HAP-1 (cell line): ENCODE measurements around the gene SMAGP.
"Not testable (repeated sequence)": the region's sequence is repeated elsewhere in the genome, so short reads cannot be mapped to it uniquely, and the experiment has no call there.

Experiments used
- DNase-seq, 2 experiments: peaks; one replicate each; pipeline ENCODE4 v3.0.0-alpha.2; 2016 to 2020; ENCODE audit warnings: low spot score in 2 of 2
- H3K27me3 ChIP-seq: fragments of 250-450 bp; sonication (Bioruptor Pico); 2 replicates; pipeline ENCODE4 v1.5.1; 2020; ENCODE audit warnings: low read depth, mild to moderate bottlenecking, moderate library complexity
- H3K36me3 ChIP-seq: fragments of 250-450 bp; sonication (Bioruptor Pico); replicated peaks from 2 replicates; pipeline ENCODE4 v1.5.1; 2020; ENCODE audit warnings: mild to moderate bottlenecking
- H3K4me1 ChIP-seq: fragments of 250-450 bp; sonication (Bioruptor Pico); 2 replicates; pipeline ENCODE4 v1.5.1; 2020; ENCODE audit warnings: mild to moderate bottlenecking
- H3K4me3 ChIP-seq: fragments of 250-450 bp; sonication (Bioruptor Pico); 2 replicates; pipeline ENCODE4 v1.5.1; 2020; ENCODE audit warnings: mild to moderate bottlenecking, moderate library complexity
- H3K9me3 ChIP-seq: fragments of 250-450 bp; sonication (Bioruptor Pico); 2 replicates; pipeline ENCODE4 v1.5.1; 2020; ENCODE audit warnings: mild to moderate bottlenecking, moderate library complexity
- in situ Hi-C: fragments of 300-500 bp; cut with MboI; formaldehyde crosslinking; loops from 3 replicates; pipeline ENCODE4 v1.14.3; 2020; ENCODE audit warnings: low sequenced_read_pairs, inconsistent platforms, mixed read lengths

The SMAGP gene

DNA sequence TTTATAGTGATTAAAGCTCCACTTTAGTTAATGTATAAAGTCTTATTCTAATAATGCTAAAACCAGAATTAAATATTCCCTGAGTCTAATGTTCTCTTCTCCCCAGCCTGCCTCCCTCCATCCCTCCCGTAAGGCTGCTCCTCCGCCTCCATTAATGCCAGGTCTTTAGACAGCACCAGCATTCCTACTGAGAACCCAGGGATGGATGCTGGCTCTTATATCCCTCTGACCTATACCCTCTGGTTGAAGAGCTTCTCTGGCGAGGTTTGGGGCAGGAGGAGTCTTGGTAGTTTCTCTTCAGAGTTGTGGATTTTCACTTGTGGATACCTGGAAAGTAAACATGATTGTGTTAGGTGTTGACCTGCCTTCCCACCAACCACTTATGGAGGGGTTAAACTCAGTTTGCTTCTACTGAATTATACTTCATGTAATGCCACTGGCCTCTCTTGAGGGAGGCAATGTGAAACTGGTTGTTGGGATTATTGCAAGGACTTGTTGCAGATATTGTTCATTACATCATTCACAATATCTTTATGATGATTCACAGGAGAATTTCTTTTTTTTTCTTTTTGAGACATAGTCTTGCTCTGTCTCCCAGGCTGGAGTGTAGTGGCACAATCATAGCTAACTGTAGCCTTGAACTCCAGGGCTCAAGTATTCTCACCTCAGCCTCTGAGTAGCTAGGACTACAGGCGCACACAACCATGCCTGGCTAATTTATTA, 11.1 kb upstream of the SMAGP start:
- no peaks in the 10 kb centered on the region for H3K27me3 ChIP-seq
- H3K9me3 ChIP-seq: no peaks in the 10 kb centered on the region
- DNase-seq: no peak
- H3K4me3 ChIP-seq: no peak overlapping the region
- in situ Hi-C loops: no loop called here
- H3K4me1 ChIP-seq: no peaks in the 10 kb centered on the region
- no peaks in the 10 kb centered on the region for H3K36me3 ChIP-seq

DNA sequence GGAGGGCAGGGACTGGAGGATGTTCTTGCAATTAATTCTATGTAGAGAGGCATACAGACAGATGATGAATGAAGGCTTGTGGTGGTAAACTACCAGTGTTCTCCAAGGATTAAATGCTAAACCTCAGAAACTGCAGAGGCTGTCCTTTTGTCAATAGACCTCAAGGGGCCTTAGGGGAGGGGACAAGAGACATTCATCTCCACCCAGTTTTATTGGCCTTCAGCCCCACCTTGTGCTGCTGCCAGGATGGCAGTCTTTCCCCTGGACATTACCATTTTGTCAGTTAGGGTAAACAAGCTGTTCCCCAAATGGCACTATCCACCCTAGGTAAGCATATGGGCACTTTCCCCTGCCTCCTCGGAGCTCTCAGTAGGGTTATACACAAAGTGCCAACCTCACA, 4.9 kb upstream of the SMAGP start:
- Histone ChIP-seq H3K9me3 (no peaks in the 10 kb centered on the region), H3K27me3 (no peaks in the 10 kb centered on the region), H3K4me1 (peaks cover 10% of the 10 kb centered on the region), H3K4me3 (no peak overlapping the region), H3K36me3 (no peaks in the 10 kb centered on the region)
- peak; percentile 52 for DNase-seq
- in situ Hi-C loops: no loop called here

- DNase-seq, H3K4me3 ChIP-seq, H3K9me3 ChIP-seq, H3K36me3 ChIP-seq, in situ Hi-C loops, H3K27me3 ChIP-seq: not testable (repeated sequence)
- H3K4me1 ChIP-seq: peaks cover 14% of the 10 kb centered on the region
Measured at GRCh38 chr12:51272810-51273209, 2.6 kb upstream of the SMAGP start.

DNA sequence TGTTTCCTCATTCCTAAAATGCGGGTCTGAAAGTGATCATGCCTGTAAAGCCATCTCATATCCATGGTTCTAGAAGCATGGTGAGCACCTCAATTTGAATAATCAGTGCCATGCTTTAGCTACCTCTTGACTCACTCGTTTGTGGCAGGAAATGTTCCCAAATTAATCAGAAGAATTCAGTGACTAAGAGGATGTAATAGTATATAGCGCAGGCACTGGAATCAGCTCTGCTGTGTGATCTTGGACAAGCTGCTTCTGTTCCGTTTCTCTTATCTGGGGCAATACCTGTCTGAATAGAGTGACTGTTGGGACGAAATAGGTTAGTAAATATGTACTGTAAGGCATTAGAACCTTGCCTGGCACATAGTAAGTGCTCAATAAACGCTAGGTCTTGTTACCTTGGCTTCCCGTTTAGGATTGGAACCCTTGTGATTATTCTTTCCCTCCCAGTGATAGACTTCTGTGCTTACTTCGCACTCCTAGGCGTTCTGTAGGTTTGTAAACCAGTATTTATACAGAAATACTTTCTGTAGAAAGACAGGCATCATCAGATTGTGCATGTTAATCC, 820 bp upstream of the SMAGP start:
- Histone ChIP-seq H3K4me1 (peaks cover 21% of the 10 kb centered on the region), H3K36me3 (no peaks in the 10 kb centered on the region), H3K4me3 (peak overlapping the region; percentile 55), H3K27me3 (no peaks in the 10 kb centered on the region), H3K9me3 (no peaks in the 10 kb centered on the region)
- in situ Hi-C loops: no loop called here
- DNase-seq: no peak

GRCh38 chr12:51269174-51270066, 795 bp downstream of the SMAGP start:
- in situ Hi-C loops: no loop called here
- Histone ChIP-seq H3K4me1 (peaks cover 16% of the 10 kb centered on the region), H3K4me3 (peak overlapping the region; percentile 55), H3K9me3 (no peaks in the 10 kb centered on the region), H3K27me3 (no peaks in the 10 kb centered on the region), H3K36me3 (no peaks in the 10 kb centered on the region)
- DNase-seq: peak; percentile 38 to 76

DNA sequence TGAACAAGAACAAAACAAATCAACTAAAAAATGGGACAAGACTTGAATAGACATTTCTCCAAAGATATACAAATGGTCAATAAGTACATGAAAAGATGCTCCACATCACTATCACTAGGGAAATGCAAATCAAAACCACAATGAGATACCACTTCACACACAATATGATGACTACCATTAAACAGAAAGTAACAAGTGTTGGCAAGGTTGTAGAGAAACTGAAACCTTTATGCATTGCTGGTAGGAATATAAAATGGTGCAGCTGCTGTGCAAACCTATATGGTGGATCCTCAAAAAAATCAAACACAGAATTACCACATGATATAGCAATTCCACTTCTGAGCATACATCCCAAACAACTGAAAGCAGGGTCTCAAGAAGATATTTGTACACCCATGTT, 5.2 kb downstream of the SMAGP start:
- in situ Hi-C loops: no loop called here
- H3K36me3 ChIP-seq: no peaks in the 10 kb centered on the region
- no peaks in the 10 kb centered on the region for H3K9me3 ChIP-seq
- no peak for DNase-seq
- no peaks in the 10 kb centered on the region for H3K27me3 ChIP-seq
- peaks cover 19% of the 10 kb centered on the region for H3K4me1 ChIP-seq
- H3K4me3 ChIP-seq: no peak overlapping the region

DNA sequence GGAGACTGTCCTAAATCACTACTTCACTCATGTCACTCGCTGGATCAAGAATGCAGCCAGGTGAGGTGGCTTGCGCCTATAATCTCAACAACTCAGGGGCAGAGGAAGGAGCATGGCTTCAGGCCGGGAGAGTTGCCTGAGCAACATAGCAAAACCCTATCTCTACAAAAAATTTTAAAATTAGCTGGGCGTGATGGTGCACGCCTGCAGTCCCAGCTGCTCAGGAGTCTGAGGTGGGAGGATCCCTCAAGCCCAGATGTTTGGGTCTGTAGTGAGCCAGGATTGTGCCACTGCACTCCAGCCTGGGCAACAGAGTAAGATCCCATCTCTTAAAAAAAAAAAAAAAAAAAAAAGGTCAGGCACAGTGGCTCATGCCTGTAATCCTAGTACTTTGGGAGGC, 5.9 kb downstream of the SMAGP start:
- no peaks in the 10 kb centered on the region for H3K36me3 ChIP-seq
- H3K4me1 ChIP-seq: peaks cover 18% of the 10 kb centered on the region
- H3K4me3 ChIP-seq: no peak overlapping the region
- in situ Hi-C loops: no loop called here
- DNase-seq: no peak
- no peaks in the 10 kb centered on the region for H3K27me3 ChIP-seq
- no peaks in the 10 kb centered on the region for H3K9me3 ChIP-seq

DNA sequence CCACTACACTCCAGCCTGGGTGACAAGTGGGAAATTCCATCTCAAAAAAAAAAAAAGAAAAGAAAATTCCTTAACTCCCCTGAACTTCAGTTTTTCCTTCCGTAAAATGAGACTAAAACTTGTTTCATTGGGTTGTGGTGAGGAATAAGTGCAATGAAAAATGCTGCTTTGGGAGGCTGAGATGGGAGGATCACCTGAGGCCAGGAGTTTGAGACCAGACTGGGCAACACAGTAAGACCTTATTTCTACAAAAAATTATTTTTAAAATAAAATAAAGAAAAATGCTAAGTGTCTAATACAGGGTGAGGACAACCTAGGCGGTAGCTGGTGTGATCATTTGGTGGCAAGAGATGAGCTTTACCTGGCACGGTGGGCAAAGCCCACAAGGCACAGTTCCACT, 6.9 kb downstream of the SMAGP start:
- Histone ChIP-seq H3K9me3 (no peaks in the 10 kb centered on the region), H3K27me3 (no peaks in the 10 kb centered on the region), H3K4me1 (peaks cover 15% of the 10 kb centered on the region), H3K4me3 (no peak overlapping the region), H3K36me3 (no peaks in the 10 kb centered on the region)
- no peak for DNase-seq
- in situ Hi-C loops: no loop called here

- in situ Hi-C loops: no loop called here
- no peaks in the 10 kb centered on the region for H3K36me3 ChIP-seq
- peaks cover 15% of the 10 kb centered on the region for H3K4me1 ChIP-seq
- peak in 1 of 2 experiments; percentile 46 for DNase-seq
- H3K9me3 ChIP-seq: no peaks in the 10 kb centered on the region
- H3K4me3 ChIP-seq: no peak overlapping the region
- no peaks in the 10 kb centered on the region for H3K27me3 ChIP-seq
Measured at GRCh38 chr12:51262758-51263177, 7.4 kb downstream of the SMAGP start.

DNA sequence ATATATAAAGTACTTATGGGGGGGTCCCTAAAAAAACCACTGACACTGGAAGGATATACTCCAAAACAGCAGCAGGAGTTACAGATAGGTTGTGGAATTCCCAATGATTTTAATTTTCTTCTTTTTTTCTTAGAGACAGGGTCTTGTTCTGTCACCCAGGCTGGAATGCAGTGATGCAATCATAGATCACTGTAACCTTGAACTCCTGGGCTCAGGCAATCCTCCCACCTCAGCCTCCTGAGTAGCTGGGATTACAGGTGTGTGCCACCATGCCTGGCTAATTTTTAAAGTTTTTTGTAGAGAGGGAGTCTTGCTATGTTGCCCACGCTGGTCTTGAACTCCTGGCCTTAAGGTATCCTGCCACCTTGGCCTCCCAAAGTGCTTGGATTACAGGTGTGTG, 10.6 kb downstream of the SMAGP start:
- H3K4me3 ChIP-seq, H3K9me3 ChIP-seq, in situ Hi-C loops, H3K36me3 ChIP-seq, H3K27me3 ChIP-seq, H3K4me1 ChIP-seq, DNase-seq: not testable (repeated sequence)

DNA sequence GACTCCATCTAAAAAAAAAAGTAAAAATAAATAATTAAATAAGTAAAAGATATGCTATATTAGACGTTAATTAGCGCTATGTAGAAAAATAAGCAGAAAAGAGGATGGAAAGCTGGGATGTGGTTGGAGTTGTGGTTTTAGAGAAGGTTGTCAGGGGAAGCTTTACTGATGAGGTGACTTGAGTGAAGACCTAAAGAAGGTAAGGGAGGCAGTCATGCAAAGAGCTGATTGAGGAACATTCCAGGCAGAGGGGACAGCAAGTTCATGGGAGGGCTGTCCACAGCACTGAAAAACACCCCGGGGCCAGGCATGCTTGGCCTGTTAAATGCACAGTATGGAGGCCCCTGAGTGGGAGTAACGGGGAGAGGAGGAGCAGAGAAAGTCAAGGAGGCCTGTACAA, 15.7 kb downstream of the SMAGP start:
- Histone ChIP-seq H3K36me3 (no peaks in the 10 kb centered on the region), H3K9me3 (no peaks in the 10 kb centered on the region), H3K4me1 (no peaks in the 10 kb centered on the region), H3K27me3 (no peaks in the 10 kb centered on the region), H3K4me3 (no peak overlapping the region)
- DNase-seq: no peak
- in situ Hi-C loops: no loop called here

GRCh38 chr12:51253276-51253675, 16.9 kb downstream of the SMAGP start:
- DNase-seq: no peak
- H3K9me3 ChIP-seq: no peaks in the 10 kb centered on the region
- no peak overlapping the region for H3K4me3 ChIP-seq
- H3K36me3 ChIP-seq: no peaks in the 10 kb centered on the region
- no peaks in the 10 kb centered on the region for H3K4me1 ChIP-seq
- in situ Hi-C loops: no loop called here
- H3K27me3 ChIP-seq: no peaks in the 10 kb centered on the region

GRCh38 chr12:51247523-51248206, 22.6 kb downstream of the SMAGP start:
- Histone ChIP-seq H3K27me3 (no peaks in the 10 kb centered on the region), H3K36me3 (peaks cover 17% of the 10 kb centered on the region), H3K9me3 (no peaks in the 10 kb centered on the region), H3K4me1 (no peaks in the 10 kb centered on the region), H3K4me3 (no peak overlapping the region)
- DNase-seq: no peak
- in situ Hi-C loops: no loop called here
